Hepatocyte (in vitro differentiated cells): ENCODE data around the gene ELOVL5. TPM values are rescaled to one million over a fixed set of nuclear protein-coding genes. Genes with fewer than 3 reads are reported as not detected.
"Not testable (repeated sequence)": the region's sequence is repeated elsewhere in the genome, so short reads cannot be mapped to it uniquely, and the experiment has no call there.

Experiments
- DNase-seq: peaks from one replicate; pipeline ENCODE4 v3.0.0-alpha.2; 2016; ENCODE audit warnings: low spot score
- H2AFZ ChIP-seq: fragments of 200-600 bp; sonication (generic); 2 replicates; pipeline ENCODE4 v1.6.0; 2016; ENCODE audit warnings: antibody characterized with exemption, mild to moderate bottlenecking
- H3K27ac ChIP-seq: fragments of 200-600 bp; sonication (generic); 2 replicates; pipeline ENCODE4 v1.5.1; 2016; ENCODE audit warnings: mild to moderate bottlenecking
- H3K27me3 ChIP-seq: fragments of 200-600 bp; sonication (generic); 2 replicates; pipeline ENCODE4 v1.6.1; 2016
- H3K36me3 ChIP-seq: fragments of 200-600 bp; sonication (generic); replicated peaks from 2 replicates; pipeline ENCODE4 v1.5.1; 2016; ENCODE audit warnings: low read depth; ENCODE audit not compliant: insufficient read depth
- H3K4me1 ChIP-seq: fragments of 200-600 bp; sonication (generic); 2 replicates; pipeline ENCODE4 v1.5.1; 2016; ENCODE audit warnings: mild to moderate bottlenecking, moderate library complexity; ENCODE audit not compliant: insufficient read depth
- H3K4me2 ChIP-seq: fragments of 200-600 bp; sonication (generic); 2 replicates; pipeline ENCODE4 v1.6.0; 2016
- H3K4me3 ChIP-seq: fragments of 200-600 bp; sonication (generic); 2 replicates; pipeline ENCODE4 v1.5.1; 2016; ENCODE audit warnings: mild to moderate bottlenecking
- H3K79me2 ChIP-seq: fragments of 200-600 bp; sonication (generic); 2 replicates; pipeline ENCODE4 v1.6.0; 2017; ENCODE audit warnings: mild to moderate bottlenecking
- H3K9me2 ChIP-seq: fragments of 200-600 bp; sonication (generic); replicated peaks from 2 replicates; pipeline ENCODE4 v1.6.0; 2017; ENCODE audit warnings: mild to moderate bottlenecking; ENCODE audit not compliant: insufficient read depth
- H3K9me3 ChIP-seq: fragments of 200-600 bp; sonication (generic); 2 replicates; pipeline ENCODE4 v1.5.1; 2016; ENCODE audit warnings: low read depth, mild to moderate bottlenecking
- H4K20me1 ChIP-seq: fragments of 200-600 bp; sonication (generic); 2 replicates; pipeline ENCODE4 v1.6.0; 2016; ENCODE audit warnings: mild to moderate bottlenecking; ENCODE audit not compliant: insufficient read depth, poor library complexity, severe bottlenecking
- CTCF ChIP-seq: fragments of 200-600 bp; sonication (generic); IDR thresholded peaks from 2 replicates; pipeline ENCODE4 v1.5.1; 2016; ENCODE audit warnings: antibody characterized with exemption, mild to moderate bottlenecking; ENCODE audit not compliant: poor library complexity
- EZH2 ChIP-seq: fragments of 200-600 bp; sonication (generic); IDR thresholded peaks from 2 replicates; pipeline ENCODE4 v1.6.1; 2016; ENCODE audit warnings: antibody characterized with exemption, mild to moderate bottlenecking, borderline replicate concordance
- EZH2phosphoT487 ChIP-seq: fragments of 200-600 bp; sonication (generic); IDR thresholded peaks from one replicate; pipeline ENCODE4 v1.6.1; 2018; ENCODE audit warnings: antibody characterized with exemption, mild to moderate bottlenecking, low read depth, moderate library complexity; ENCODE audit not compliant: unreplicated experiment, severe bottlenecking
- WGBS: methylation state at CpG from one replicate; pipeline ENCODE4 v1.1.6; 2016; ENCODE audit warnings: low lambda C conversion rate; ENCODE audit errors: missing lambda C conversion rate; 5-methylcytosine and 5-hydroxymethylcytosine counted together
- polyA plus RNA-seq: library from polyadenylated mRNA; unstranded; fragments of >200 nt; fragmentation: Nextera tagmentation; extraction: Ambion mirVana; gene quantifications from 2 replicates; pipeline ENCODE4 v1.2.1, GENCODE V29; 2016
- total RNA-seq: library from RNA; depleted of rRNA; stranded (reverse); fragments of >200 nt; gene quantifications from 2 replicates; pipeline ENCODE4 v1.2.3, GENCODE V29; 2014

ELOVL5 gene
- total and polyA plus RNA-seq, 2 experiments from 2014 or later, result 144 to 156 TPM

GRCh38 chr6:53347250-53347920 lies 1.4 kb downstream of the ELOVL5 start:
- Histone ChIP-seq H3K4me1 (peaks cover 8% of the 10 kb centered on the region), H3K9me3 (no peaks in the 10 kb centered on the region), H3K79me2 (peaks cover 54% of the 10 kb centered on the region), H3K27ac (peak overlapping the region; percentile 96), H3K9me2 (no peaks in the 10 kb centered on the region), H3K27me3 (no peaks in the 10 kb centered on the region), H3K36me3 (no peaks in the 10 kb centered on the region), H4K20me1 (peaks cover 54% of the 10 kb centered on the region), H3K4me2 (peak overlapping the region; percentile 92), H2AFZ (no peak overlapping the region), H3K4me3 (peak overlapping the region; percentile 51)
- peak; percentile 28 for DNase-seq
- 1% methylated on average over 22 of the region's 23 CpGs for WGBS
- TF ChIP-seq EZH2phosphoT487 (no peak), CTCF (no peak), EZH2 (no peak)

GRCh38 chr6:53346049-53346448 lies 2.7 kb downstream of the ELOVL5 start:
- not testable (repeated sequence) for H3K9me3 ChIP-seq, DNase-seq, H3K9me2 ChIP-seq, H3K36me3 ChIP-seq, H2AFZ ChIP-seq, H3K4me3 ChIP-seq, H3K27ac ChIP-seq, H3K4me1 ChIP-seq, H3K27me3 ChIP-seq
- Histone ChIP-seq H3K79me2 (peaks cover 68% of the 10 kb centered on the region), H4K20me1 (peaks cover 67% of the 10 kb centered on the region), H3K4me2 (peak overlapping the region; percentile 92)
- 98% methylated on average over 5 of the region's 5 CpGs for WGBS

GRCh38 chr6:53344969-53345368 lies 3.8 kb downstream of the ELOVL5 start:
- Histone ChIP-seq H3K9me3 (no peaks in the 10 kb centered on the region), H4K20me1 (peaks cover 77% of the 10 kb centered on the region), H3K4me1 (peaks cover 8% of the 10 kb centered on the region), H3K9me2 (no peaks in the 10 kb centered on the region), H3K4me2 (peak overlapping the region; percentile 12), H2AFZ (no peak overlapping the region), H3K27me3 (no peaks in the 10 kb centered on the region), H3K36me3 (no peaks in the 10 kb centered on the region), H3K79me2 (peaks cover 78% of the 10 kb centered on the region), H3K27ac (no peak overlapping the region), H3K4me3 (no peak overlapping the region)
- 65% methylated on average over 1 of the region's 1 CpG for WGBS
- TF ChIP-seq CTCF, result no peak
- no peak for TF ChIP-seq EZH2phosphoT487
- no peak for TF ChIP-seq EZH2
- DNase-seq, result no peak

- H4K20me1 ChIP-seq, result peaks cover 94% of the 10 kb centered on the region
- H3K9me3 ChIP-seq, result no peaks in the 10 kb centered on the region
- H3K27me3 ChIP-seq, result no peaks in the 10 kb centered on the region
- no peak for DNase-seq
- H3K9me2 ChIP-seq, result no peaks in the 10 kb centered on the region
- peaks cover 97% of the 10 kb centered on the region for H3K79me2 ChIP-seq
- no peak overlapping the region for H2AFZ ChIP-seq
- H3K4me2 ChIP-seq, result no peak overlapping the region
- H3K4me3 ChIP-seq, result no peak overlapping the region
- H3K4me1 ChIP-seq, result peaks cover 4% of the 10 kb centered on the region
- TF ChIP-seq CTCF, result no peak
- TF ChIP-seq EZH2, result no peak
- TF ChIP-seq EZH2phosphoT487, result no peak
- H3K36me3 ChIP-seq, result no peaks in the 10 kb centered on the region
- 85% methylated on average over 3 of the region's 3 CpGs for WGBS
- no peak overlapping the region for H3K27ac ChIP-seq
Observed at GRCh38 chr6:53343092-53343491, 5.7 kb downstream of the ELOVL5 start.
